T-helper 9 cell (primary cell): ENCODE results near the gene PLSCR4.
"Not testable (repeated sequence)": the region's sequence is repeated elsewhere in the genome, so short reads cannot be mapped to it uniquely, and the experiment has no call there.

Experiments
- DNase-seq: peaks from one replicate; pipeline ENCODE4 v3.0.0-alpha.2; 2020
- total RNA-seq, 2 donors: gene quantifications; one replicate each; lab custom pipeline; 2026; lab: John Stamatoyannopoulos, UW

Gene PLSCR4, protein sequence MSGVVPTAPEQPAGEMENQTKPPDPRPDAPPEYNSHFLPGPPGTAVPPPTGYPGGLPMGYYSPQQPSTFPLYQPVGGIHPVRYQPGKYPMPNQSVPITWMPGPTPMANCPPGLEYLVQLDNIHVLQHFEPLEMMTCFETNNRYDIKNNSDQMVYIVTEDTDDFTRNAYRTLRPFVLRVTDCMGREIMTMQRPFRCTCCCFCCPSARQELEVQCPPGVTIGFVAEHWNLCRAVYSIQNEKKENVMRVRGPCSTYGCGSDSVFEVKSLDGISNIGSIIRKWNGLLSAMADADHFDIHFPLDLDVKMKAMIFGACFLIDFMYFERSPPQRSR
- total RNA-seq: 0 to 0.07 reads per million in 2 donors

DNA sequence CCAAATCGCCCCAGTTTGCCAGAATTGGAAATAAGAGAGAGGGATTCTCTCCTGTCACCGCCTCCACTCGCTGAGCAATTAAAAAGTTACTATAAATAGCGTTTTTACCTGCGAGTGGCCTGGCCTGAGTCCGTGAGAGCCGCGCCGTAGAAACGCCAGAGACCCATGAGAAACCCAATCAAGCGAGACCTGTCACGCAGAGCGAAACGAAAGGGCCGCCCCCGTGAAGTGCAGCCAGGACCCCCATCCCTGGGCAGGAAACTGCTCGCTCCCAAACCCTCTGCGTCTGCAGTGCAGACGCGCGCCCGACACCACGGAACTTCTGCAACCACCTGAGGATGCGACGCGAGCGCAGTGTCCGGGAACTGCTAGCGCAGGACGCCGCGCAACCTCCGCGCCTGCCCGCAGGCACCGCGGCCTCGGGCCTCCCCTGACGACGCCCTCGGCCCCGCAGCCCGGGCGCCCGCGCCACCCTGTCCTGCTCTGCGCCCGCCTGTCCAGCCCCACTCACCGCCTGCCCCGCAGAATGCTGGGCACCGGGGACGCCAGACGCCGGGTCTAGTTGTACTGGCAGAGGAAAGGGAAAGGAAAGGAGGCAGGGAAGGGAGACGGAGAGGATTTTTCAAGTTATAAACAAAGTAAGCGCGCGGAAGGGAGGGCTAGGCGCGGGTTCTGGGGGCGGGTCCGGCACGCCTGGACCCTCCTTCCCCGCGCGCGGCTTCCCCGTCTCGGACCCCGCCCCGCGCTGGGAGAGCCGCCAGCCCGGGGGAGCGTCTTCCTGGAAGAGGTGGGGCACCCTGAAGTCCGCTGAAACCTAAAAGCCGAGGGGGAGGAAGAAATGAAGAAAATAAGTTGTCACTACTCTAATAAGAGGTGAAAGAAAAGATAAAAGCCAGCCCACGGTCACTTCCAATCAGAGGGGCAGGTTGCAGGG lies at the start of gene PLSCR4:
Gene PLSCR4, minus strand, starts transcription at position 657 of the 934 bp plus-strand sequence. CDS start 29,034 bp downstream, outside the sequence.
- no peak for DNase-seq

DNA sequence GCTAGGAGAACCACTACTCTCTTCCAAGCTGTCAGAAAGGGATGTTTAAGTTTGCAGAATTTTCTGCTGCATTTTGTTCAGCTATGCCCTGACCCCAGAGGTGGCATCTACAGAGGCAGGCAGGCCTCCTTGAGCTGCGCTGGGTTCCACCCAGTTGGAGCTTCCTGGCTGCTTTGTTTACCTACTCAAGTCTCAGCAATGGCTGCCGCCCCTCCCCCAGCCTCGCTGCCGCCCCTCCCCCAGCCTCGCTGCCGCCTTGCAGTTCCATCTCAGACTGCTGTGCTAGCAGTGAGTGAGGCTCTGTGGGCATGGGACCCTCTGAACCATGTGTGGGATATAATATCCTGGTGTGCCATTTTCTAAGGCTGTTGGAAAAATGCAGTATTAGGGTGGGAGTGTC lies 42.5 kb upstream of the PLSCR4 start:
- not testable (repeated sequence) for DNase-seq

DNA sequence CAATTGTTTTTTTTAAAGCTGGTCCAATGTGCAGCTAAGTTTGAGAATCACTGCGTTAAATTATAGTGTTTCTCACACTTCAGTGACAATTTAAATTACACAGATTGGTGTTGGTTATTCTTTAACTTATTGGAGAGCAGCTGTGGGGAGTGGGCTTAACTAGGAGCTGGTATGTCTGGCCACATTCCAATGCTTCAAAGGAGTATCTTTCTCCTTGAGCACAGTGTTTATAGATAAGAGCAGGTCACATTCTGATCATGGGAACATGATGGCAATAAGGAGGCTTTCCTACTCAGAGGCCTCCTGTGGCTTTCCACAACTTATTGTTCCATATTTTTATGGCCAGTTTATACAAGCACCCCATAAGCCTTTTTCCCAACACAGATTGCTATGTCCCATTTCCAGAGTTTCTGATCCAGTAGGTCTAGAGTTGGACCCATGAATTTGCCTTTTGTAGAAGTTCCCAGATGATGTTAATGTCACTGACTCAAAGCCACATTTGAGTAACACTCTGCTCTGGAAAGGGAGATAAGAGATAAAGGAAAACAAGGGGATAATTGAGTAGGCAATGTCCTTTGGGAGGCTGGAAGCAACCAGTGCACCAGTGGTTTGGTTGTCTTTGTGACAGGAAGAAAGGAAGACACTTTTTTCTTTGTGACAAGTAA lies 33.0 kb upstream of the PLSCR4 start:
- DNase-seq: no peak

DNA sequence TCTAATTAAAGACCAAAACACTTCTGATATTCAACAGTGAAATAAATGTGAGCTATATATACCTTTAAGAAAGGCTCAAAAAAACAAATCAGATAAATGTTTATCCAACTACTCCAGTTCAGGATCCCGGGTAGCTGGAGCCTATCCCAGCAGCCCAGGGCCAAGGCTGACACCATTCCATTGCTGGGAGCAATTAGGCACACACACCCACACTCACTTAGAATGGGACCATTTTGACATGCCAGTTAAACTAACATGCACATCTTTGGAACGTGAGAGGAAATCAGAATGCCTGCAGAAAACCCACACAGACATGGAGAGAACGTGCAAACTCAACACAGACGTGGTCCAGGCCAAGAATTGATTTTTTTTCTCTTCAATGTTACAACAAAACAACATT lies 30.0 kb upstream of the PLSCR4 start:
- no peak for DNase-seq

DNA sequence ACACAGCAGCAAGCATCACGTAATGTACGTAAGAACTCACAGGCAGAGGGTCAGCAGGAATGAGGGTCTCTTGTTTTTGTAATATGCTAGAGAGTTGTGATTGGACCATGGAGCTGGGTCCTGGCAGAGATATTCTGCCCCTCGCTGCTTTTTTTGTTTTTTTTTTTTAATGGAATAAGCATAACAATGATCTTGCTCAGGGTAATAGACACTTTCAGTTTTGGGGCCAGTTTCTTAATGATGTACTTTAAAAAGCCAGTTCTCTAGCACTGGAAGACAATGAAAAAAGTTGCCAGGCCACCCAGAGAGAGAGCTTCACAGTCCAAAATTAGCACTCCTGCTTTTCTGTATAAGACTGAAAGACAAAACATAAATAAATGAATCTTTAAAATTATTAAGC lies 29.0 kb upstream of the PLSCR4 start:
- no peak for DNase-seq

DNA sequence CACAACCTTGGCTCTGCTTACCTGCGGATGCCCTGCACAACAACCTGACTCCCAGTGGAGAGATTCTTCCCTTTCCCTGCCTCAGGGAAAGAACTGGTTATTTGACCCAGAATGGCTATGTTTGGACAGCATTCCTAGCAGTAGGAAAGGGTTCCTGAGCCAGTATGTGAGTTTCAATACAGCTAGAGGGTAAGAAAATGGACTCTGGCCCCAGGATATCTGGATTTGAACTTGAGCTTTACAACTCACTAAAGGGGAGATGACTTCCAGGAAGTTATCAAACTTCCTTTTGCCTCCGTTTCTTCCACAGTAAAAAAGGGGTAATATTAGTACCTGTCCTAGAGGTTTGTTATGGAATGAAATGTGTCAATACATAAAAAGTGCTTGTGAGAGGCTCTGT lies 28.1 kb upstream of the PLSCR4 start:
- DNase-seq: no peak

DNA sequence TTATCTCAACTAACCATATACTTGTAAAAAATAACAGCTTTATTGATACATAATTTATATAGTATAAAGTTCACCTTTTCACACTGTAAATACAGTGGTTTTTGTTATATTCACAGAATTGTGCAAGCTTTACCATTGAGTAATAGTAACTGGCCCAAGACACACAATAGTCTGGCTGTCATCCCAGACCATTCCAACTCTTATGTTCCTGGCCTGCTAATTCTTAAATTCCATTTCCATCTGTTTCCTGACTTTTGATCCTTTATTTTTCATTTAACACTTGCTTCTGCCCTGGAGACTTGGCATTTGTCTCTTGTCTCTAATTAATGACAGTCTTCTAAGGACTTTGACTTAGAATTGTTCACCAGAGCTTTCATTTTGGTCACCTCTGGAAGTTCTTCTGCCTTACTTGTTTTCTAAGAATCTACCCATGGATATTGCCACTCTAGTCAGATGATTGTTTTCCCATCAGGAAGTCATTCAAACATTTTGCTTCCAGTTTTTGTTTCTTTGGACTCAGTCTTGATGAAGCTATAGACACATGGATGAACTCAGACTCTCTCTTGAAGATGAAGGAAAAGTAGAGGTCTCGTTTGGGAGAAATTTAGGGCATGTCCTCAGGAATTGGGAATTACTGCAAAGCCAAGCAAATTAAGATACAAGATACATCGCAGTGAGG lies 27.2 kb upstream of the PLSCR4 start:
- no peak for DNase-seq

DNA sequence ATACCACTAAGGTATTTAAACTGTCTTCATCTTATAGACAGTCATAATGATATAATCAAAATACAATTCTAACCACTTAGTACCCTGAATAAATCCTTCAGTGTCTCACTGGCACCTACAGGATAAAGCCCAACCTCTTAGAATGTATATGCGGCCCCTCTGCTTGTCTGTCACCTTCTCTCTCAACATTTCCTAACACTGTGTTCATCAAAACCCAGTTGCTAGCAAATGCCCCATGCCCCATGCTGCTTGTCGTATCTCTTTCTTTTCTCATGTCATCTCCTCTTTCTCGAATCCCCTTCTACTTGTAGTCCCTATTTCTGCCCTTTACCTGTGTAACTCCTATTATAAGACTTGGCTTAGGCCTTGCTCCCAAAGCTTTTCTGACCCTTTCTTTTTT lies 24.6 kb upstream of the PLSCR4 start:
- DNase-seq: no peak

DNA sequence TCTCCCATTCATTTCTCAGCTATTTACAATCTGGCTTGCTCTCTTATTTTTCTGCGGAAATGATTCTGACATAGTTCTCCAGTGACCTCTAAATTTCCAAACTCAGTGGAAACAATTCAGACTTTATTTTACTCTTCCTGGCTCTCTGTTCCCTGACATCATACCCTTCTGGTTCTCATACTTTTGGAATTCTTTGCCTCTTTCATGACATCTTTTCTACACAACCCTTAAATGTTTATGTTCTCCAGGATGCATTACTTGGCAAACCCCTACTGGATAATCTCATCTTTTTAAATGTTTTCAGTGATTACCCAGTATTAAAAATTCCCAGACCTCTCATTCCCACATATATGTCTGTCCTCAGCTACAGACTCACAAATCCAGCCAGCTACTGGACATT lies 23.9 kb upstream of the PLSCR4 start:
- no peak for DNase-seq

DNA sequence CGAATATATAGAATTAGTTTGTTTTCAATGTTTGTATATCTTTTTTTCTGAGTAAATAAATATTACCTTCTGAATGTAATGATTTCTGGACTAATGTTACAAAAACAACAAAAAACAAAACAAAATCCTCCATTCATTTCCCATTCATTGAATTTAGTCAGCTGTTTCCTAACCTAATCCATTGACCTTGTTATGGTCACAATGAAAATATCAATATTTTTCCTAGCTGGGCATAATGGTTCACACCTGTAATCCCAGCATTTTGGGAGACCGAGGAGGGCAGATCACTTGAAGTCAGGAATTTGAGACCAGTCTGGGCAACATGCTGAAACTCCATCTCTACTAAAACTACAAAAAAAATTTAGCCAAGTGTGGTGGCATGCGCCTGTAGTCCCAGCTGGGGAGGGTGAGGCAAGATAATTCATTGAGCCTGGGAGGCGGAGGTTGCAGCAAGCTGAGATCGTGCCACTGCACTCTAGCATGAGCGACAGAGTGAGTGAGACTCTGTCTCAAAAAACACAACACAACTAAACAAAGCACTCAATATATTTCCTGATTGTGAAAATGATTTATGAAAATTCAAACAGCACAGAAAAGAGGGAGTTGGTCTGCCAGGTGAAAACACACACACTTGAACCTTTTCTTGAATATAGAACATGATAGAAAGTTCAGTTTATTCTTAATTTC lies 23.0 kb upstream of the PLSCR4 start:
- no peak for DNase-seq

DNA sequence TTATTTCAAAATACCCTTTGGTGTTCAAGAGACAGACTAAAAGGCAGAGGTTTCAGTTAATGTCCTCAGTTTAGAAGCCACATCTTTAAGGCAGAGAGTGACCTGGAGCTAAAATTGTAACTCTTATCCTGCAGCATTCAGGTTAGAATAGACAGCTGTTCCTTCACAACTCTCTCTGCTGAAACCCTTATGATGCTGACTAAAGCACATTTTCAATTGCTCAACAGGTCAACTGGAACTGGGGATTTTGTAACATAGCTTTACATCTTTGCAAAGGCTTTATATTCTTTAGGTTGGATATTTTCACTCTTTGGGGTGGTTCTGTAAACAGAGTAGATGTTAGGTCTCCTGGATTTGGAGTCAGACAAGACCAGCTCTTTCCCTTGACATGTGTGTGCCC lies 20.3 kb upstream of the PLSCR4 start:
- no peak for DNase-seq

DNA sequence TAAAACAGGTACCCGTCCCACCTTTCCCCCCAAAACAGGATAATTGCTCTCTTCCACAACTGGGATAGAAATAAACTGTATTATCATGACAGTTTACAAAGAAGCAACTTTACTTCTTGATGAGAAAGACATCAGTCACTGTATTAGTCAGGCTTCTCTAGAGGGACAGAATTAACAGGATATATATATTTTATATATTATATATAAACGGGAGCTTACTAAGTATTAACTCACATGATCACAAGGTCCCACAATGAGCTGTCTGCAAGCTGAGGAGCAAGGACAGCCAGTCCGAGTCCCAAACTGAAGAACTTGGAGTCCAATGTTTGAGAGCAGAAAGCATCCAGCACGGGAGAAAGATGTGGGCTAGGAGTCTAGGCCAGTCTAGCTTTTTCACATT lies 18.4 kb upstream of the PLSCR4 start:
- DNase-seq: no peak

DNA sequence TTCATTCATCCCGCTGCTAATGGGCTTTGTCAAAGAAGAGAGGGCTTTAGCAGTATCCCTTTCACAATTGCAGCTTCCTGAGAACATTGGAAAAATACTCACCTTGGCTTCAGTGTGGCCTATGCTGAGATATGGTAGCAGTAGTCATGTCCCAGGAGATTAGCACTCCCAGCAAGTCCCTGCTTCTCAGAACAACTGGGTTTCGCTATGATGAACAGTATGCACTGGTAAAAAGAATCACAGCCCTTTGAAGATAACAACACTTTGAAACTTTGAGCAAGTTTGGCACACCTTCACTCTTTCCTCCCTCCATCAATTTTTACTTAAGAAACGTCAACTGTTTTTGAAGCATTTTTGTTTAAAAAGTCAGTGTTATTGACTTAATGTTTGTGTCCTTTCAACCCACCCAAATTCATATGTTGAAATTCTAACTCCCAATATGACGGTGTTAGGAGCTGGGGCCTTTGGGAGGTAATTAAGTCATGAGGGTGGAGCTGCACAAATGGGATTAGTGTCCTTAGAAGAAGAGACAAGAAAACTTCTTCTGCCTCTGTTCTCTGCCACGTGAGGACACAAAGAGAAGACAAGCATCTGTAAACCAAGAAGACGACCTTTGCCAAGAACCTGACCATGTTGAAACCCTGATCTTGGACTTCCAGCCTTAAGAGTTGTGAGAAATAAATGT lies 17.8 kb upstream of the PLSCR4 start:
- DNase-seq: no peak

DNA sequence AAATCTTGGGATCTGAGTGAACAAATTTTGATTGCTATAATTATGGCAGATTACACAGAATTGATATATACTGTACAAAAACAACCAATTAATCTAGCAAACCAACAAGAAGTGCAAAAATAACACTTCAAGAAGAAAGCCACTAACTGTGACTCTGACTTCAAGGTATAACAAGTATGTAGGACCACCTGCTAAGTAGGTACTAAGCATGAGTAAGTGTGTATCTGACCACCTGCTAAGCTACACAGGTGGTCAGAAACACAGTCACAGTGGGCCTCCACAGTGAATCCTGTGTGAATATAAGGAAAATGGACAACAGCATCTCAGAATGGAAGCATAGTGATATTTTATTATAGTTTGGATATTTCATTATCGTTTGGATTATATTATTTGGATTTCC lies 14.8 kb upstream of the PLSCR4 start:
- DNase-seq: no peak

DNA sequence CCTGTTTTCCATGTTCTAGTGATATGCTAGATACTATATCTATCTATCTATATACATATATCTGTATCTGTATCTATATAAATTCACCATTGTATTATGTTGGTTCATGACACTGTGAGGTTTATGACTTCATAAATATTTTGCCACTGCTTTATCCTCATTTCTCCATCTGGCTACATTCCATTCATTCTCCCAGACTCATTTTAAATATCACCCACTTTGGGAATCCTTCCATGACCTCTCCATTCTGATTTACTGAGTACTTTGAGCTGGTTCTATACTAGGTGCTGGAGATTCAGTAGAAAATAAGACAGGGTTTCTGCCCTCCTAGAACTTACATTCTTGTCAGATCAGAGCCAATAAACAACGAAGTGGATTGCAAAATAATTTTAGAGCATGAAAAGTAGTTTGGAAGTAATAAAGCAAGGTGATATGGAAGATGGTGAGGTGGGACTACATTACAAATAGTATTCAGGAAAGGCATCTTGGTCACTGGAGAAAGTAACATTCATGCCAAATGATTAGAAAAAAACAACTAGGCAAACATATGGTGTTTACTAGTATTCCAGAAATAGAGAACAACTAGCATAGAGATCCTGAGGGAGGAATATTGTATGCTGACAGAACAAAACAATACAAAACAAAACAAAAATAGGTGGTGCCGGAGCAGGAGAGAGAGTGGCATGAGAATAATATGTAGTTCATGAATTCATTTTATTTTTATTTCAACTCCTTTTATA lies 11.6 kb upstream of the PLSCR4 start:
- DNase-seq: no peak

DNA sequence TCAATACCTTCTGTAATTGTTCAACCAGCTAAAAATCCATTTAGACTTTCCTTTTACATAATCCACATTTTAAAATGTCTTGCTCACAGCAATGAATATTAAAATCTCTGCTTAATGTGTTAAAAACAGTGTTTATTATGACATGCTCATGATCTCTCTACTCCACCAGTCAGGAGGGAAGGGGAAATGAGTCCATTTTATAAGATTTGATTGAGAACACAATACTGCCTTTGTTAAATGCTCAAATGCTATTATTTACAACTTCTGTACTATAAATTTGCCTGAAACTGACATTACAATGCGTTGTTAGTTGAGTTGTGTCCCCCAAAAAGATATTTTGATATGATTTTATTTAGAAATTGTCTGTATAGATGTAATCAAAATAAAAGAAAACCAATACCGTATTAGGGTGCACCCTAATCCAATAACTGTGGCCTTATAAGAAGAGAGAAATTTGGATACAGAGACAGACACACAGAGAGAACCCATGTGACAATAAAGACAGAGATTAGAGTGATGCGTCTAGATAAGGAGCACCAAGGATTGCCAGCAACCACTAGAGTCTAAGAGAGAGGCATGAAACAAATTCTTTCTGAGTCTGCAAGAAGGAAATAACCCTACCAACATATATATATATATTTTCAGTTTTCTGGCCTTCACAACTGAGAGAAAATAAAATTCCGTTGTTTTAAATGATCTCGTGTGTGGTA lies 9.1 kb upstream of the PLSCR4 start:
- no peak for DNase-seq

DNA sequence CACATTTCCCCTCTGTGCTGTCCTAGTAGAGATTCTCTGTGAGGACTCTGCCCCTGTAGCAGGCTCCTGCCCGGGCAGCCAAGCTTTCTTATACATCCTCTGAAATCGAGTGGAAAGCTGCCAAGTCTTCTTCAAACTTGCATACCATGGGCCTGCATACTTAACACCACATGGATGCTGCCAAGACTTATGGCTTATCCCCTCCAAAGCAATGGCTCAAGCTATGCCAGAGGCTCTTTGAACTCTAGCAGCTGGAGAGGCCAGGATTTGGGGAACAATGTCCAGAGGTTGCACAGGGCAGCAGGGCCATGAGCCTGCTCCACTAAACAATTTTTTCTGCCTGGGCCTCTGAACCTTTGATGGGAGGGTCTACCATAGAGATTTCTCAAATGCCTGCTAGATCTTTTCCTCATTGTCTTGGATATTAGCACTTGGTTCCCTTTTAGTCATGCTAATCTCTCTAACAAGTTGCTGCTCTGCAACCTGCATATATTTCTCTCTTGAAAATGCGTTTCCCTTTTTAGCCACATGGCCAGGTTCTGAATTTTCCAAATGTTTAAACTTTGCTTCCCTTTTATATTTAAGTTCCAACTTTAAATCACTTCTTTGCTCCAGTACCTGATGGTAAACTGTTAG lies 6.1 kb upstream of the PLSCR4 start:
- DNase-seq: no peak

DNA sequence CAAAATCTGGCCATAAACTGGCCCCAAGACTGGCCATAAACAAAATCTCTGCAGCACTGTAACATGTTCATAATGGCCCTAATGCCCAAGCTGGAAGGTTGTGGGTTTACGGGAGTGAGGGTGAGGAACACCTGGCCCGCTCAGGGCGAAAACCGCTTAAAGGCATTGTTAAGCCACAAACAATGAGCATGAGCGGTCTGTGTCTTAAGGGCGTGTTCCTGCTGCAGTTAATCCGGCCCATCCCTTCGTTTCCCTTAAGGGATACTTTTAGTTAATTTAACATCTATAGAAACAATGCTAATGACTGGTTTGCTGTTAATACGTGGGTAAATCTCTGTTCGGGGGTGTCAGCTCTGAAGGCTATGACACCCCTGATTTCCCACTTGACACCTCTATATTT lies 1.5 kb upstream of the PLSCR4 start:
- DNase-seq: not testable (repeated sequence)

DNA sequence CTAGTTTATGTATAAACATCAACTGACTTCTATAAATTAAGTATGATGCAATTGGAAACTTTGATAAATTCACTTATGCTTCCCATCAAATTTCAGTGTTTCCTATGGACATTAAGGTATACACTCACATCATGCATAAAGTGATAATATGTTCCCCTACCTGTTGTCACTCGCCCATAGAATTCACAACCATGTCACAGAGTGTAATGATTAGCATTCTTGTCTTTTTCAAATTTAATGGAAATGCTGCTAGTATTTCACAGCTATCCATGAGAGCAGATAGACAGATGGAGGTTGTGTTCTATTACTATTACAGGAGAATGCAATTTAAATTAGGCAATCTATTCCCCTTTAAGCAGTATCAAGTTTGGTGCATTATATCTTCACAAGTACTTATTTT lies 984 bp downstream of the PLSCR4 start:
- no peak for DNase-seq

DNA sequence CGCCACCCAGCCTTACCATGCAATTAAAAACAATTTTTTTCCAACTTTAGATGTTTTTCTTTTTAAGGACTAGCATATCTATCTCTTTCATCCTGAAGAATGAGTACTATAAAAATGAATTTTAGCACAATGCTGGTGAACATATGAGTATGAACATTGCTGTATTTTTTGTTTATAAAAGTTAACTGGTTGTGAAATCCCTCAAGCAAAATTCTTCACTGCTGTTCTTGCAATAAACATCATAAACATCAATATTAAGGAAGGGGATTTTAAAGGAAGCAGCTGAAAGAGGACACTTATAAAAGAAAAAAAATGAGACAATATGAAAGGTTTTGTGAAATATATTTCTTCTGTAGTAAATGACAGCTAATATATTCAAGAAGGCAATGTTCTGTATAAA lies 3.0 kb downstream of the PLSCR4 start:
- no peak for DNase-seq
